Activated CD4-positive, alpha-beta memory T cell treated with anti-CD3 and anti-CD28 coated beads for 36 hours (primary cell): Measurements from ENCODE around the gene IFNGR2. TPM values are rescaled to one million over a fixed set of nuclear protein-coding genes. Genes with fewer than 3 reads are reported as not detected.

Experiments used
- CTCF ChIA-PET: fragments of 350-600 bp; sonication (Branson Sonifier 250); formaldehyde crosslinking; loops from one replicate; lab custom pipeline; 2021; ENCODE audit warnings: antibody characterized with exemption, inconsistent platforms; lab: Charles Lee
- POLR2A ChIA-PET: fragments of 350-600 bp; sonication (Branson Sonifier 250); formaldehyde crosslinking; loops from one replicate; lab custom pipeline; 2021; ENCODE audit warnings: antibody characterized with exemption; lab: Charles Lee
- DNase-seq: peaks from one replicate; pipeline ENCODE4 v3.0.0-alpha.2; 2020
- H3K27ac Mint-ChIP-seq: one replicate; pipeline ENCODE4 v1.8.0; 2021; ENCODE audit warnings: mixed read lengths
- H3K27me3 Mint-ChIP-seq: one replicate; pipeline ENCODE4 v1.8.0; 2021; ENCODE audit warnings: mixed read lengths
- H3K36me3 Mint-ChIP-seq: one replicate; pipeline ENCODE4 v1.8.0; 2021; ENCODE audit warnings: mixed read lengths
- H3K4me1 Mint-ChIP-seq: one replicate; pipeline ENCODE4 v1.8.0; 2021; ENCODE audit warnings: low read depth, mixed read lengths
- H3K4me3 Mint-ChIP-seq: one replicate; pipeline ENCODE4 v1.8.0; 2021; ENCODE audit warnings: mild to moderate bottlenecking, mixed read lengths
- H3K9me3 Mint-ChIP-seq: one replicate; pipeline ENCODE4 v1.8.0; 2021; ENCODE audit warnings: mixed read lengths
- intact Hi-C: fragments of 100-400 bp; cut with micrococcal nuclease; formaldehyde crosslinking; loops from one replicate; pipeline ENCODE4 v1.15.1; 2023
- total RNA-seq, 2 experiments: library from RNA; stranded (reverse); gene quantifications; one replicate each; pipeline ENCODE4 v1.2.3, GENCODE V29; 2021

Gene IFNGR2
- total RNA-seq, 2 experiments from 2014 or later = 14.3 to 17.0 TPM

- CTCF ChIA-PET = interaction anchor here (1.1 to 1.4 kb wide), 2 partner anchors 78 to 170 kb away, joined by 4 to 6 read pairs; no protein-coding TSS in a partner anchor
- no peaks in the 10 kb centered on the region for H3K4me1 Mint-ChIP-seq
- POLR2A ChIA-PET = no interaction called here
Measured at GRCh38 chr21:33367309-33367973, 35.8 kb upstream of the IFNGR2 start.

GRCh38 chr21:33368124-33368523 is 35.1 kb upstream of the IFNGR2 start:
- H3K4me3 Mint-ChIP-seq = no peak overlapping the region
- peaks cover 6% of the 10 kb centered on the region for H3K36me3 Mint-ChIP-seq
- no peaks in the 10 kb centered on the region for H3K27me3 Mint-ChIP-seq
- ChIA-PET POLR2A (no interaction called here), CTCF (no interaction called here)
- intact Hi-C loops = loop anchor here (10.0 kb wide), 1 partner anchor 237 kb away; no protein-coding TSS in a partner anchor
- DNase-seq = no peak
- no peaks in the 10 kb centered on the region for H3K4me1 Mint-ChIP-seq
- no peak overlapping the region for H3K27ac Mint-ChIP-seq
- peaks cover 27% of the 10 kb centered on the region for H3K9me3 Mint-ChIP-seq

More at GRCh38 chr21:33367309-33367973, 35.8 kb upstream of the IFNGR2 start:
- intact Hi-C loops = loop anchor here (10.0 kb wide), 1 partner anchor 237 kb away; no protein-coding TSS in a partner anchor
- H3K9me3 Mint-ChIP-seq = peaks cover 27% of the 10 kb centered on the region
- H3K36me3 Mint-ChIP-seq = peaks cover 6% of the 10 kb centered on the region
- no peaks in the 10 kb centered on the region for H3K27me3 Mint-ChIP-seq
- DNase-seq = no peak
- H3K4me3 Mint-ChIP-seq = no peak overlapping the region
- H3K27ac Mint-ChIP-seq = no peak overlapping the region

GRCh38 chr21:33368576-33368975 is 34.6 kb upstream of the IFNGR2 start:
- CTCF ChIA-PET = interaction anchor here (0.8 to 3.2 kb wide), 2 partner anchors 8 to 9 kb away, joined by 3 to 13 read pairs; no protein-coding TSS in a partner anchor
- DNase-seq = no peak
- no peak overlapping the region for H3K4me3 Mint-ChIP-seq
- H3K4me1 Mint-ChIP-seq = no peaks in the 10 kb centered on the region
- H3K27me3 Mint-ChIP-seq = no peaks in the 10 kb centered on the region
- POLR2A ChIA-PET = no interaction called here
- H3K36me3 Mint-ChIP-seq = peaks cover 6% of the 10 kb centered on the region
- intact Hi-C loops = loop anchor here (10.0 kb wide), 1 partner anchor 236 kb away; no protein-coding TSS in a partner anchor
- no peak overlapping the region for H3K27ac Mint-ChIP-seq
- H3K9me3 Mint-ChIP-seq = peaks cover 27% of the 10 kb centered on the region

- H3K27me3 Mint-ChIP-seq = no peaks in the 10 kb centered on the region
- no peak for DNase-seq
- ChIA-PET POLR2A (no interaction called here), CTCF (interaction anchor here (0.8 to 3.2 kb wide), 3 partner anchors 9 to 11 kb away, joined by 3 to 13 read pairs (median 4); no protein-coding TSS in a partner anchor)
- H3K4me1 Mint-ChIP-seq = peaks cover 2% of the 10 kb centered on the region
- peaks cover 27% of the 10 kb centered on the region for H3K9me3 Mint-ChIP-seq
- no peak overlapping the region for H3K4me3 Mint-ChIP-seq
- H3K27ac Mint-ChIP-seq = no peak overlapping the region
- intact Hi-C loops = loop anchor here (10.0 kb wide), 1 partner anchor 235 kb away; no protein-coding TSS in a partner anchor
- H3K36me3 Mint-ChIP-seq = peaks cover 6% of the 10 kb centered on the region
Measured at GRCh38 chr21:33369586-33369985, 33.6 kb upstream of the IFNGR2 start.

GRCh38 chr21:33370305-33370704 is 32.9 kb upstream of the IFNGR2 start:
- POLR2A ChIA-PET = no interaction called here
- peaks cover 27% of the 10 kb centered on the region for H3K9me3 Mint-ChIP-seq

GRCh38 chr21:33371366-33371765 is 31.8 kb upstream of the IFNGR2 start:
- Mint-ChIP-seq H3K36me3 (peaks cover 6% of the 10 kb centered on the region), H3K27me3 (peaks cover 1% of the 10 kb centered on the region), H3K27ac (no peak overlapping the region), H3K4me1 (peaks cover 9% of the 10 kb centered on the region), H3K4me3 (no peak overlapping the region), H3K9me3 (peaks cover 23% of the 10 kb centered on the region)
- ChIA-PET POLR2A (no interaction called here), CTCF (interaction anchor here (1.0 to 3.2 kb wide), 4 partner anchors 10 to 174 kb away, joined by 3 to 13 read pairs (median 4); no protein-coding TSS in a partner anchor)
- no peak for DNase-seq
- intact Hi-C loops = no loop called here

More at GRCh38 chr21:33370305-33370704, 32.9 kb upstream of the IFNGR2 start:
- Mint-ChIP-seq H3K27ac (no peak overlapping the region), H3K36me3 (peaks cover 6% of the 10 kb centered on the region), H3K4me1 (peaks cover 8% of the 10 kb centered on the region), H3K4me3 (no peak overlapping the region), H3K27me3 (no peaks in the 10 kb centered on the region)
- CTCF ChIA-PET = interaction anchor here (1.2 to 3.2 kb wide), 2 partner anchors 9 to 10 kb away, joined by 4 to 13 read pairs; no protein-coding TSS in a partner anchor
- intact Hi-C loops = no loop called here
- DNase-seq = no peak

- peaks cover 9% of the 10 kb centered on the region for H3K4me1 Mint-ChIP-seq
- peaks cover 11% of the 10 kb centered on the region for H3K9me3 Mint-ChIP-seq
- DNase-seq = no peak
- intact Hi-C loops = no loop called here
- POLR2A ChIA-PET = no interaction called here
- H3K27ac Mint-ChIP-seq = no peak overlapping the region
- peaks cover 6% of the 10 kb centered on the region for H3K27me3 Mint-ChIP-seq
- CTCF ChIA-PET = no interaction called here
- H3K4me3 Mint-ChIP-seq = no peak overlapping the region
- H3K36me3 Mint-ChIP-seq = peaks cover under 1% of the 10 kb centered on the region
Measured at GRCh38 chr21:33372582-33372981, 30.6 kb upstream of the IFNGR2 start.

- intact Hi-C loops = no loop called here
- no peak overlapping the region for H3K27ac Mint-ChIP-seq
- POLR2A ChIA-PET = no interaction called here
Measured at GRCh38 chr21:33373451-33373850, 29.8 kb upstream of the IFNGR2 start.

GRCh38 chr21:33374080-33374449 is 29.1 kb upstream of the IFNGR2 start:
- H3K36me3 Mint-ChIP-seq = no peaks in the 10 kb centered on the region
- CTCF ChIA-PET = interaction anchor here (1.1 to 3.7 kb wide), 3 partner anchors 13 to 178 kb away, joined by 7 to 24 read pairs (median 9); no protein-coding TSS in a partner anchor
- POLR2A ChIA-PET = no interaction called here
- DNase-seq = no peak
- intact Hi-C loops = loop anchor here (1.0 kb wide), 2 partner anchors 13 to 175 kb away; no protein-coding TSS in a partner anchor
- H3K9me3 Mint-ChIP-seq = no peaks in the 10 kb centered on the region
- no peak overlapping the region for H3K4me3 Mint-ChIP-seq
- peaks cover 10% of the 10 kb centered on the region for H3K4me1 Mint-ChIP-seq
- peaks cover 6% of the 10 kb centered on the region for H3K27me3 Mint-ChIP-seq
- H3K27ac Mint-ChIP-seq = no peak overlapping the region

More at GRCh38 chr21:33373451-33373850, 29.8 kb upstream of the IFNGR2 start:
- H3K4me1 Mint-ChIP-seq = peaks cover 9% of the 10 kb centered on the region
- CTCF ChIA-PET = interaction anchor here (1.1 to 3.7 kb wide), 3 partner anchors 12 to 177 kb away, joined by 7 to 24 read pairs (median 9); no protein-coding TSS in a partner anchor
- no peak overlapping the region for H3K4me3 Mint-ChIP-seq
- H3K36me3 Mint-ChIP-seq = no peaks in the 10 kb centered on the region
- peaks cover 2% of the 10 kb centered on the region for H3K9me3 Mint-ChIP-seq
- no peak for DNase-seq
- peaks cover 6% of the 10 kb centered on the region for H3K27me3 Mint-ChIP-seq

- ChIA-PET CTCF (interaction anchor here (1.1 to 3.7 kb wide), 4 partner anchors 11 to 178 kb away, joined by 7 to 24 read pairs (median 9); no protein-coding TSS in a partner anchor), POLR2A (no interaction called here)
- Mint-ChIP-seq H3K4me3 (no peak overlapping the region), H3K27me3 (peaks cover 6% of the 10 kb centered on the region), H3K9me3 (no peaks in the 10 kb centered on the region), H3K36me3 (no peaks in the 10 kb centered on the region), H3K4me1 (peaks cover 12% of the 10 kb centered on the region), H3K27ac (no peak overlapping the region)
- intact Hi-C loops = loop anchor here (1.0 kb wide), 2 partner anchors 13 to 175 kb away; no protein-coding TSS in a partner anchor
- DNase-seq = peak; percentile 73
Measured at GRCh38 chr21:33374450-33375096, 28.6 kb upstream of the IFNGR2 start.

GRCh38 chr21:33375101-33375644 is 28.0 kb upstream of the IFNGR2 start:
- H3K4me1 Mint-ChIP-seq = peaks cover 18% of the 10 kb centered on the region
- H3K36me3 Mint-ChIP-seq = no peaks in the 10 kb centered on the region
- intact Hi-C loops = no loop called here
- no peak overlapping the region for H3K27ac Mint-ChIP-seq
- H3K4me3 Mint-ChIP-seq = no peak overlapping the region
- CTCF ChIA-PET = interaction anchor here (1.2 to 3.7 kb wide), 5 partner anchors 10 to 179 kb away, joined by 5 to 24 read pairs (median 9); no protein-coding TSS in a partner anchor
- POLR2A ChIA-PET = no interaction called here
- H3K9me3 Mint-ChIP-seq = no peaks in the 10 kb centered on the region
- peak; percentile 6 for DNase-seq
- H3K27me3 Mint-ChIP-seq = peaks cover 6% of the 10 kb centered on the region
